ENCODE data around the gene UBE2E2. TPM values are rescaled to one million over a fixed set of nuclear protein-coding genes. Genes with fewer than 3 reads are reported as not detected.

Gene UBE2E2
- total RNA-seq, 2 experiments from 2014 or later, result 14.1 to 20.2 TPM

DNA sequence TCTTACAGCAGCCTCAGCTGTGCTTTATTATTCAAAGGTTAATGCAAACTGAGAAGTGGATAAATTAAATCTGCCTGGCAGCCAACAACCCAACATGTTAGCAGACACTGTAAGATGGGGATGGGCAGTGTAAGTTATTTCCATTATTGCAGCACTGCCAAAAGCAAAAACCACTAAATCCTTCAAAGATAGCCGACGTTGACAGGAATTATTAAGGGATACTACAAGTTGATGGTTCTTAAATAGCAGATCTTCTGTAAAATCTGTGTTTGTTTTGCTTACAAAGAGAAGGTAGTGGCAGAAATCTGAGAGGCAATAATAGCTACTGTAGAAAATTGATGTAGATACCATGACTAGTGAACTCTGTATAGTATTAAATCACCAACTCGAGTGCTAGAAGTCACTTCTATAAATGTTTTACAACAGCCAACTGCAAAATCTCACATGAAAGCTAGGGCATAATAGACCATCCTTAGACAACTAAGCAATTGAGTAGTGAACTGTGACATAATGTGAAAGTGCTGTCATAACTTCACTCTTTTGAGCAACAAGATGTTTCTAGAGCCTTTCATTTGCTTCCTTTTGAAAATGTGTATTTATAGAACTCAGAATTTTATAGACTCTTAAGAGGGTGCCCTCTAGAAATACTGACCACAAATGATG, 278.6 kb downstream of the UBE2E2 start:
- peaks cover 24% of the 10 kb centered on the region for H3K36me3 Mint-ChIP-seq (ENCODE audit: low read depth)
- ChIA-PET POLR2A (no interaction called here), CTCF (interaction anchor here (1.0 kb wide), 1 partner anchor 11 kb away, joined by 3 read pairs; no protein-coding TSS in a partner anchor)
- no peaks in the 10 kb centered on the region for H3K27me3 ChIP-seq (ENCODE audit: control insufficient read depth in 1 of 2, insufficient read depth in 2 of 2, low read length in 2 of 2)
- H3K4me1 ChIP-seq (ENCODE audit: insufficient read depth, low read length), result no peaks in the 10 kb centered on the region
- H3K4me1 Mint-ChIP-seq (ENCODE audit: low read depth), result no peaks in the 10 kb centered on the region
- H3K27ac ChIP-seq (ENCODE audit: low read depth in 1 of 2, low read length in 2 of 2), result no peak overlapping the region
- no peaks in the 10 kb centered on the region for H3K36me3 ChIP-seq (ENCODE audit: insufficient read depth, low read length)
- no peak overlapping the region for H3K4me3 Mint-ChIP-seq
- ATAC-seq (ENCODE audit: poor library complexity), result no peak
- intact Hi-C loops (cut with DNase I, micrococcal nuclease), result no loop called here
- peaks cover 15 to 29% of the 10 kb centered on the region in 2 experiments for H3K9me3 ChIP-seq (ENCODE audit: control insufficient read depth in 1 of 2, insufficient read depth in 1 of 2, low read length in 2 of 2)
- H3K27ac Mint-ChIP-seq, result no peak overlapping the region
- no peak for DNase-seq
- no peak overlapping the region for H3K4me3 ChIP-seq (ENCODE audit: low read length)
- no peaks in the 10 kb centered on the region for H3K27me3 Mint-ChIP-seq
- TF ChIP-seq CTCF (IDR thresholded peaks at IDR 0.05), result no peak
- peaks cover 9% of the 10 kb centered on the region for H3K9me3 Mint-ChIP-seq

GRCh38 chr3:23484386-23484785, 281.3 kb downstream of the UBE2E2 start:
- DNase-seq, result no peak
- TF ChIP-seq CTCF (IDR thresholded peaks at IDR 0.05), result no peak
- Mint-ChIP-seq H3K36me3 (ENCODE audit: low read depth) (peaks cover 15% of the 10 kb centered on the region), H3K27me3 (no peaks in the 10 kb centered on the region), H3K27ac (no peak overlapping the region), H3K4me1 (ENCODE audit: low read depth) (no peaks in the 10 kb centered on the region), H3K4me3 (no peak overlapping the region), H3K9me3 (peaks cover 4% of the 10 kb centered on the region)
- ChIA-PET POLR2A (no interaction called here), CTCF (interaction anchor here (0.7 kb wide), 1 partner anchor 262 kb away, joined by 4 read pairs; no protein-coding TSS in a partner anchor)
- H3K27ac ChIP-seq (ENCODE audit: low read depth in 1 of 2, low read length in 2 of 2), result no peak overlapping the region
- peaks cover 9 to 30% of the 10 kb centered on the region in 2 experiments for H3K9me3 ChIP-seq (ENCODE audit: control insufficient read depth in 1 of 2, insufficient read depth in 1 of 2, low read length in 2 of 2)
- no peak overlapping the region for H3K4me3 ChIP-seq (ENCODE audit: low read length)
- no peaks in the 10 kb centered on the region for H3K4me1 ChIP-seq (ENCODE audit: insufficient read depth, low read length)
- no peak for ATAC-seq (ENCODE audit: poor library complexity)
- no peaks in the 10 kb centered on the region for H3K27me3 ChIP-seq (ENCODE audit: control insufficient read depth in 1 of 2, insufficient read depth in 2 of 2, low read length in 2 of 2)
- no peaks in the 10 kb centered on the region for H3K36me3 ChIP-seq (ENCODE audit: insufficient read depth, low read length)
- intact Hi-C loops (cut with DNase I, micrococcal nuclease), result no loop called here

GRCh38 chr3:23485922-23486321, 282.8 kb downstream of the UBE2E2 start:
- Histone ChIP-seq H3K4me1 (ENCODE audit: insufficient read depth, low read length) (no peaks in the 10 kb centered on the region), H3K9me3 (ENCODE audit: control insufficient read depth in 1 of 2, insufficient read depth in 1 of 2, low read length in 2 of 2) (peaks cover 6 to 18% of the 10 kb centered on the region in 2 experiments), H3K27me3 (ENCODE audit: control insufficient read depth in 1 of 2, insufficient read depth in 2 of 2, low read length in 2 of 2) (no peaks in the 10 kb centered on the region), H3K4me3 (ENCODE audit: low read length) (no peak overlapping the region), H3K36me3 (ENCODE audit: insufficient read depth, low read length) (no peaks in the 10 kb centered on the region), H3K27ac (ENCODE audit: low read depth in 1 of 2, low read length in 2 of 2) (no peak overlapping the region)
- no peak overlapping the region for H3K4me3 Mint-ChIP-seq
- ATAC-seq (ENCODE audit: poor library complexity) (no peak), DNase-seq (no peak)
- CTCF ChIA-PET, result no interaction called here
- no peaks in the 10 kb centered on the region for H3K27me3 Mint-ChIP-seq
- H3K27ac Mint-ChIP-seq, result no peak overlapping the region
- H3K4me1 Mint-ChIP-seq (ENCODE audit: low read depth), result no peaks in the 10 kb centered on the region
- TF ChIP-seq CTCF (IDR thresholded peaks at IDR 0.05), result no peak
- intact Hi-C loops (cut with DNase I, micrococcal nuclease), result no loop called here
- H3K36me3 Mint-ChIP-seq (ENCODE audit: low read depth), result peaks cover 15% of the 10 kb centered on the region
- peaks cover 4% of the 10 kb centered on the region for H3K9me3 Mint-ChIP-seq
- POLR2A ChIA-PET, result no interaction called here

Measured in CD4-positive, alpha-beta T cell (primary cell).